ENCODE measurements around the gene CRYAB.

The CRYAB gene

GRCh38 chr11:111949519-111950426 lies 38.2 kb upstream of the CRYAB start:
- Histone ChIP-seq H3K27ac (ENCODE audit: low read depth, low read length) (no peak overlapping the region), H3K79me1 (ENCODE audit: low read length) (no peaks in the 10 kb centered on the region), H3K9ac (ENCODE audit: low read length) (no peak overlapping the region), H3K4me2 (ENCODE audit: low read length) (no peak overlapping the region), H3K36me3 (ENCODE audit: control insufficient read depth, insufficient read depth, low read length) (no peaks in the 10 kb centered on the region), H2AK5ac (ENCODE audit: low read length) (no peak overlapping the region), H3K79me2 (ENCODE audit: control insufficient read depth, insufficient read depth, low read length) (no peaks in the 10 kb centered on the region), H3K18ac (ENCODE audit: low read length) (no peak overlapping the region), H3K23ac (ENCODE audit: low read length) (no peak overlapping the region), H2BK120ac (ENCODE audit: low read depth, low read length) (no peak overlapping the region), H2BK15ac (replicated peaks; ENCODE audit: low read depth) (no peak overlapping the region), H3K4ac (ENCODE audit: low read depth, low read length) (no peak overlapping the region), H4K5ac (ENCODE audit: low read length) (no peak overlapping the region), H3K27me3 (ENCODE audit: insufficient read depth, low read length, poor library complexity) (no peaks in the 10 kb centered on the region), H2BK5ac (ENCODE audit: low read length) (no peak overlapping the region), H3K4me3 (ENCODE audit: low read length) (no peak overlapping the region), H4K8ac (ENCODE audit: low read depth, low read length) (no peak overlapping the region), H3K4me1 (ENCODE audit: control insufficient read depth, low read depth, low read length) (no peaks in the 10 kb centered on the region), H3K56ac (ENCODE audit: low read length) (no peak overlapping the region)
- WGBS (ENCODE audit: extremely low coverage, insufficient coverage, low lambda C conversion rate): no CpG with 5 or more reads among the region's 7 CpGs
- DNase-seq: no peak

- H3K4me3 ChIP-seq (ENCODE audit: low read length): no peak overlapping the region
- no peak overlapping the region for H4K5ac ChIP-seq (ENCODE audit: low read length)
- H2BK15ac ChIP-seq (replicated peaks; ENCODE audit: low read depth): no peak overlapping the region
- no peak overlapping the region for H3K27ac ChIP-seq (ENCODE audit: low read depth, low read length)
- H3K4ac ChIP-seq (ENCODE audit: low read depth, low read length): no peak overlapping the region
- H3K9ac ChIP-seq (ENCODE audit: low read length): no peak overlapping the region
- H3K79me1 ChIP-seq (ENCODE audit: low read length): no peaks in the 10 kb centered on the region
- H3K4me1 ChIP-seq (ENCODE audit: control insufficient read depth, low read depth, low read length): no peaks in the 10 kb centered on the region
- no peak overlapping the region for H3K18ac ChIP-seq (ENCODE audit: low read length)
- no peak overlapping the region for H2AK5ac ChIP-seq (ENCODE audit: low read length)
- no peak overlapping the region for H3K56ac ChIP-seq (ENCODE audit: low read length)
- H2BK5ac ChIP-seq (ENCODE audit: low read length): no peak overlapping the region
- DNase-seq: no peak
- H3K79me2 ChIP-seq (ENCODE audit: control insufficient read depth, insufficient read depth, low read length): no peaks in the 10 kb centered on the region
- H3K4me2 ChIP-seq (ENCODE audit: low read length): no peak overlapping the region
- no peak overlapping the region for H4K8ac ChIP-seq (ENCODE audit: low read depth, low read length)
- H3K36me3 ChIP-seq (ENCODE audit: control insufficient read depth, insufficient read depth, low read length): no peaks in the 10 kb centered on the region
- no peak overlapping the region for H3K23ac ChIP-seq (ENCODE audit: low read length)
- H2BK120ac ChIP-seq (ENCODE audit: low read depth, low read length): no peak overlapping the region
- H3K27me3 ChIP-seq (ENCODE audit: insufficient read depth, low read length, poor library complexity): no peaks in the 10 kb centered on the region
Measured at GRCh38 chr11:111947143-111947542, 35.6 kb upstream of the CRYAB start.

- Histone ChIP-seq H4K8ac (ENCODE audit: low read depth, low read length) (no peak overlapping the region), H3K4ac (ENCODE audit: low read depth, low read length) (no peak overlapping the region), H3K27ac (ENCODE audit: low read depth, low read length) (no peak overlapping the region), H2BK15ac (replicated peaks; ENCODE audit: low read depth) (no peak overlapping the region), H2AK5ac (ENCODE audit: low read length) (no peak overlapping the region), H3K79me2 (ENCODE audit: control insufficient read depth, insufficient read depth, low read length) (no peaks in the 10 kb centered on the region), H3K27me3 (ENCODE audit: insufficient read depth, low read length, poor library complexity) (no peaks in the 10 kb centered on the region), H3K4me2 (ENCODE audit: low read length) (no peak overlapping the region), H3K79me1 (ENCODE audit: low read length) (no peaks in the 10 kb centered on the region), H2BK5ac (ENCODE audit: low read length) (no peak overlapping the region), H3K36me3 (ENCODE audit: control insufficient read depth, insufficient read depth, low read length) (no peaks in the 10 kb centered on the region), H3K9ac (ENCODE audit: low read length) (no peak overlapping the region), H3K18ac (ENCODE audit: low read length) (no peak overlapping the region), H3K4me1 (ENCODE audit: control insufficient read depth, low read depth, low read length) (no peaks in the 10 kb centered on the region), H3K4me3 (ENCODE audit: low read length) (no peak overlapping the region), H2BK120ac (ENCODE audit: low read depth, low read length) (no peak overlapping the region), H3K23ac (ENCODE audit: low read length) (no peak overlapping the region), H4K5ac (ENCODE audit: low read length) (no peak overlapping the region), H3K56ac (ENCODE audit: low read length) (no peak overlapping the region)
- WGBS (ENCODE audit: extremely low coverage, insufficient coverage, low lambda C conversion rate): no CpG with 5 or more reads among the region's 3 CpGs
- no peak for DNase-seq
Measured at GRCh38 chr11:111946499-111946898, 34.9 kb upstream of the CRYAB start.

- H3K23ac ChIP-seq (ENCODE audit: low read length): no peak overlapping the region
- no peak overlapping the region for H3K4ac ChIP-seq (ENCODE audit: low read depth, low read length)
- H3K56ac ChIP-seq (ENCODE audit: low read length): no peak overlapping the region
- H2AK5ac ChIP-seq (ENCODE audit: low read length): no peak overlapping the region
- peaks cover 3% of the 10 kb centered on the region for H3K79me1 ChIP-seq (ENCODE audit: low read length)
- H3K18ac ChIP-seq (ENCODE audit: low read length): no peak overlapping the region
- no peaks in the 10 kb centered on the region for H3K4me1 ChIP-seq (ENCODE audit: control insufficient read depth, low read depth, low read length)
- H2BK15ac ChIP-seq (replicated peaks; ENCODE audit: low read depth): no peak overlapping the region
- no peaks in the 10 kb centered on the region for H3K27me3 ChIP-seq (ENCODE audit: insufficient read depth, low read length, poor library complexity)
- no peak overlapping the region for H2BK5ac ChIP-seq (ENCODE audit: low read length)
- H4K8ac ChIP-seq (ENCODE audit: low read depth, low read length): no peak overlapping the region
- no peak overlapping the region for H3K4me2 ChIP-seq (ENCODE audit: low read length)
- no peak for DNase-seq
- H3K9ac ChIP-seq (ENCODE audit: low read length): no peak overlapping the region
- H4K5ac ChIP-seq (ENCODE audit: low read length): no peak overlapping the region
- no peaks in the 10 kb centered on the region for H3K36me3 ChIP-seq (ENCODE audit: control insufficient read depth, insufficient read depth, low read length)
- no peak overlapping the region for H2BK120ac ChIP-seq (ENCODE audit: low read depth, low read length)
- H3K27ac ChIP-seq (ENCODE audit: low read depth, low read length): no peak overlapping the region
- no CpG with 5 or more reads among the region's 1 CpG for WGBS (ENCODE audit: extremely low coverage, insufficient coverage, low lambda C conversion rate)
- no peaks in the 10 kb centered on the region for H3K79me2 ChIP-seq (ENCODE audit: control insufficient read depth, insufficient read depth, low read length)
- no peak overlapping the region for H3K4me3 ChIP-seq (ENCODE audit: low read length)
Measured at GRCh38 chr11:111945198-111945597, 33.6 kb upstream of the CRYAB start.

- H3K9ac ChIP-seq (ENCODE audit: low read length): no peak overlapping the region
- H3K4me3 ChIP-seq (ENCODE audit: low read length): no peak overlapping the region
- no peaks in the 10 kb centered on the region for H3K79me2 ChIP-seq (ENCODE audit: control insufficient read depth, insufficient read depth, low read length)
- H4K8ac ChIP-seq (ENCODE audit: low read depth, low read length): no peak overlapping the region
- H2BK120ac ChIP-seq (ENCODE audit: low read depth, low read length): no peak overlapping the region
- no peaks in the 10 kb centered on the region for H3K4me1 ChIP-seq (ENCODE audit: control insufficient read depth, low read depth, low read length)
- peaks cover 3% of the 10 kb centered on the region for H3K79me1 ChIP-seq (ENCODE audit: low read length)
- no peaks in the 10 kb centered on the region for H3K27me3 ChIP-seq (ENCODE audit: insufficient read depth, low read length, poor library complexity)
- H2BK15ac ChIP-seq (replicated peaks; ENCODE audit: low read depth): no peak overlapping the region
- no peak overlapping the region for H3K4ac ChIP-seq (ENCODE audit: low read depth, low read length)
- DNase-seq: no peak
- H3K36me3 ChIP-seq (ENCODE audit: control insufficient read depth, insufficient read depth, low read length): no peaks in the 10 kb centered on the region
- H3K18ac ChIP-seq (ENCODE audit: low read length): no peak overlapping the region
- no peak overlapping the region for H3K23ac ChIP-seq (ENCODE audit: low read length)
- WGBS (ENCODE audit: extremely low coverage, insufficient coverage, low lambda C conversion rate): no CpG with 5 or more reads among the region's 5 CpGs
- H4K5ac ChIP-seq (ENCODE audit: low read length): no peak overlapping the region
- no peak overlapping the region for H2AK5ac ChIP-seq (ENCODE audit: low read length)
- no peak overlapping the region for H3K27ac ChIP-seq (ENCODE audit: low read depth, low read length)
- H3K56ac ChIP-seq (ENCODE audit: low read length): no peak overlapping the region
- H3K4me2 ChIP-seq (ENCODE audit: low read length): no peak overlapping the region
- H2BK5ac ChIP-seq (ENCODE audit: low read length): no peak overlapping the region
Measured at GRCh38 chr11:111944651-111945051, 33.1 kb upstream of the CRYAB start.

- Histone ChIP-seq H3K79me2 (ENCODE audit: control insufficient read depth, insufficient read depth, low read length) (no peaks in the 10 kb centered on the region), H3K23ac (ENCODE audit: low read length) (no peak overlapping the region), H3K4me3 (ENCODE audit: low read length) (no peak overlapping the region), H4K5ac (ENCODE audit: low read length) (no peak overlapping the region), H3K27me3 (ENCODE audit: insufficient read depth, low read length, poor library complexity) (no peaks in the 10 kb centered on the region), H3K36me3 (ENCODE audit: control insufficient read depth, insufficient read depth, low read length) (no peaks in the 10 kb centered on the region), H3K4me2 (ENCODE audit: low read length) (no peak overlapping the region), H3K27ac (ENCODE audit: low read depth, low read length) (no peak overlapping the region), H2BK15ac (replicated peaks; ENCODE audit: low read depth) (no peak overlapping the region), H3K18ac (ENCODE audit: low read length) (no peak overlapping the region), H3K56ac (ENCODE audit: low read length) (no peak overlapping the region), H2AK5ac (ENCODE audit: low read length) (no peak overlapping the region), H3K79me1 (ENCODE audit: low read length) (peaks cover 3% of the 10 kb centered on the region), H3K4me1 (ENCODE audit: control insufficient read depth, low read depth, low read length) (no peaks in the 10 kb centered on the region), H2BK5ac (ENCODE audit: low read length) (no peak overlapping the region), H3K4ac (ENCODE audit: low read depth, low read length) (no peak overlapping the region), H2BK120ac (ENCODE audit: low read depth, low read length) (no peak overlapping the region), H3K9ac (ENCODE audit: low read length) (no peak overlapping the region), H4K8ac (ENCODE audit: low read depth, low read length) (peak overlapping the region; percentile 81)
- peak; percentile 86 for DNase-seq
- WGBS (ENCODE audit: extremely low coverage, insufficient coverage, low lambda C conversion rate): no CpG with 5 or more reads among the region's 3 CpGs
Measured at GRCh38 chr11:111944139-111944538, 32.6 kb upstream of the CRYAB start.
